ENCODE results near the gene FBXW8.
"Not testable (repeated sequence)": the region's sequence is repeated elsewhere in the genome, so short reads cannot be mapped to it uniquely, and the experiment has no call there.

FBXW8 gene

GRCh38 chr12:117050060-117050459 lies 139.3 kb downstream of the FBXW8 start:
- no peak overlapping the region for H3K27ac Mint-ChIP-seq
- H3K9me3 Mint-ChIP-seq: no peaks in the 10 kb centered on the region
- no peaks in the 10 kb centered on the region for H3K27me3 Mint-ChIP-seq
- peaks cover 44% of the 10 kb centered on the region for H3K4me1 Mint-ChIP-seq (ENCODE audit: low read depth)
- H3K36me3 Mint-ChIP-seq (ENCODE audit: low read depth): peaks cover 6% of the 10 kb centered on the region
- intact Hi-C loops (cut with micrococcal nuclease): no loop called here
- H3K4me3 Mint-ChIP-seq: no peak overlapping the region

- intact Hi-C loops (cut with micrococcal nuclease): no loop called here
- H3K4me3 Mint-ChIP-seq: no peak overlapping the region
- H3K36me3 Mint-ChIP-seq (ENCODE audit: low read depth): peaks cover 6% of the 10 kb centered on the region
- H3K4me1 Mint-ChIP-seq (ENCODE audit: low read depth): peaks cover 35% of the 10 kb centered on the region
- no peaks in the 10 kb centered on the region for H3K9me3 Mint-ChIP-seq
- no peak overlapping the region for H3K27ac Mint-ChIP-seq
- H3K27me3 Mint-ChIP-seq: no peaks in the 10 kb centered on the region
Measured at GRCh38 chr12:117051380-117051779, 140.6 kb downstream of the FBXW8 start.

- Mint-ChIP-seq H3K27ac (peak overlapping the region; percentile 49), H3K36me3 (ENCODE audit: low read depth) (peaks cover 6% of the 10 kb centered on the region), H3K9me3 (no peaks in the 10 kb centered on the region), H3K4me3 (no peak overlapping the region), H3K4me1 (ENCODE audit: low read depth) (peaks cover 39% of the 10 kb centered on the region), H3K27me3 (no peaks in the 10 kb centered on the region)
- intact Hi-C loops (cut with micrococcal nuclease): no loop called here
Measured at GRCh38 chr12:117052386-117053049, 141.8 kb downstream of the FBXW8 start.

GRCh38 chr12:117053050-117053400 lies 142.3 kb downstream of the FBXW8 start:
- Mint-ChIP-seq H3K9me3 (no peaks in the 10 kb centered on the region), H3K27ac (peak overlapping the region; percentile 49), H3K36me3 (ENCODE audit: low read depth) (peaks cover 5% of the 10 kb centered on the region), H3K4me3 (no peak overlapping the region), H3K4me1 (ENCODE audit: low read depth) (peaks cover 42% of the 10 kb centered on the region), H3K27me3 (no peaks in the 10 kb centered on the region)
- intact Hi-C loops (cut with micrococcal nuclease): no loop called here

- H3K27ac Mint-ChIP-seq: no peak overlapping the region
- no peaks in the 10 kb centered on the region for H3K9me3 Mint-ChIP-seq
Measured at GRCh38 chr12:117053597-117054201, 142.9 kb downstream of the FBXW8 start.

GRCh38 chr12:117054279-117054678 lies 143.5 kb downstream of the FBXW8 start:
- Mint-ChIP-seq H3K9me3 (no peaks in the 10 kb centered on the region), H3K4me1 (ENCODE audit: low read depth) (peaks cover 49% of the 10 kb centered on the region), H3K27me3 (no peaks in the 10 kb centered on the region), H3K4me3 (no peak overlapping the region), H3K27ac (no peak overlapping the region), H3K36me3 (ENCODE audit: low read depth) (no peaks in the 10 kb centered on the region)
- intact Hi-C loops (cut with micrococcal nuclease): no loop called here

More at GRCh38 chr12:117053597-117054201, 142.9 kb downstream of the FBXW8 start:
- no peaks in the 10 kb centered on the region for H3K27me3 Mint-ChIP-seq
- H3K36me3 Mint-ChIP-seq (ENCODE audit: low read depth): no peaks in the 10 kb centered on the region
- peaks cover 43% of the 10 kb centered on the region for H3K4me1 Mint-ChIP-seq (ENCODE audit: low read depth)
- H3K4me3 Mint-ChIP-seq: no peak overlapping the region
- intact Hi-C loops (cut with micrococcal nuclease): no loop called here

- intact Hi-C loops (cut with micrococcal nuclease); H3K36me3 Mint-ChIP-seq (ENCODE audit: low read depth); H3K9me3 Mint-ChIP-seq; H3K27ac Mint-ChIP-seq; H3K4me3 Mint-ChIP-seq; H3K27me3 Mint-ChIP-seq: not testable (repeated sequence)
- peaks cover 72% of the 10 kb centered on the region for H3K4me1 Mint-ChIP-seq (ENCODE audit: low read depth)
Measured at GRCh38 chr12:117057626-117058025, 146.9 kb downstream of the FBXW8 start.

- H3K4me1 Mint-ChIP-seq (ENCODE audit: low read depth): peaks cover 72% of the 10 kb centered on the region
- H3K27me3 Mint-ChIP-seq: peaks cover 1% of the 10 kb centered on the region
- intact Hi-C loops (cut with micrococcal nuclease): no loop called here
- H3K9me3 Mint-ChIP-seq: no peaks in the 10 kb centered on the region
- no peak overlapping the region for H3K27ac Mint-ChIP-seq
- no peaks in the 10 kb centered on the region for H3K36me3 Mint-ChIP-seq (ENCODE audit: low read depth)
- H3K4me3 Mint-ChIP-seq: no peak overlapping the region
Measured at GRCh38 chr12:117058442-117059072, 147.8 kb downstream of the FBXW8 start.

GRCh38 chr12:117059156-117059555 lies 148.4 kb downstream of the FBXW8 start:
- H3K4me3 Mint-ChIP-seq: no peak overlapping the region
- intact Hi-C loops (cut with micrococcal nuclease): no loop called here
- H3K4me1 Mint-ChIP-seq (ENCODE audit: low read depth): peaks cover 70% of the 10 kb centered on the region
- no peaks in the 10 kb centered on the region for H3K9me3 Mint-ChIP-seq
- no peaks in the 10 kb centered on the region for H3K36me3 Mint-ChIP-seq (ENCODE audit: low read depth)
- no peak overlapping the region for H3K27ac Mint-ChIP-seq
- H3K27me3 Mint-ChIP-seq: peaks cover 1% of the 10 kb centered on the region

- peaks cover 70% of the 10 kb centered on the region for H3K4me1 Mint-ChIP-seq (ENCODE audit: low read depth)
- no peak overlapping the region for H3K4me3 Mint-ChIP-seq
- peak overlapping the region; percentile 26 for H3K27ac Mint-ChIP-seq
- no peaks in the 10 kb centered on the region for H3K9me3 Mint-ChIP-seq
- peaks cover 1% of the 10 kb centered on the region for H3K27me3 Mint-ChIP-seq
- intact Hi-C loops (cut with micrococcal nuclease): loop anchor here (5.0 kb wide), 1 partner anchor 37 kb away; the partner anchor contains the start of gene TESC
- no peaks in the 10 kb centered on the region for H3K36me3 Mint-ChIP-seq (ENCODE audit: low read depth)
Measured at GRCh38 chr12:117060246-117060928, 149.6 kb downstream of the FBXW8 start.

- Mint-ChIP-seq H3K9me3 (no peaks in the 10 kb centered on the region), H3K4me3 (no peak overlapping the region), H3K27me3 (peaks cover 1% of the 10 kb centered on the region), H3K36me3 (ENCODE audit: low read depth) (no peaks in the 10 kb centered on the region), H3K4me1 (ENCODE audit: low read depth) (peaks cover 74% of the 10 kb centered on the region), H3K27ac (peak overlapping the region; percentile 26)
- intact Hi-C loops (cut with micrococcal nuclease): loop anchor here (5.0 kb wide), 1 partner anchor 36 kb away; the partner anchor contains the start of gene TESC
Measured at GRCh38 chr12:117060929-117061305, 150.2 kb downstream of the FBXW8 start.

GRCh38 chr12:117061555-117062079 lies 150.9 kb downstream of the FBXW8 start:
- Mint-ChIP-seq H3K27me3 (peaks cover 1% of the 10 kb centered on the region), H3K27ac (peak overlapping the region; percentile 26), H3K36me3 (ENCODE audit: low read depth) (no peaks in the 10 kb centered on the region), H3K9me3 (no peaks in the 10 kb centered on the region), H3K4me1 (ENCODE audit: low read depth) (peaks cover 80% of the 10 kb centered on the region), H3K4me3 (no peak overlapping the region)
- intact Hi-C loops (cut with micrococcal nuclease): loop anchor here (5.0 kb wide), 1 partner anchor 36 kb away; the partner anchor contains the start of gene TESC

GRCh38 chr12:117063162-117063911 lies 152.6 kb downstream of the FBXW8 start:
- Mint-ChIP-seq H3K9me3 (no peaks in the 10 kb centered on the region), H3K36me3 (ENCODE audit: low read depth) (no peaks in the 10 kb centered on the region), H3K4me3 (peak overlapping the region; percentile 45), H3K27me3 (peaks cover 1% of the 10 kb centered on the region), H3K4me1 (ENCODE audit: low read depth) (peaks cover 86% of the 10 kb centered on the region), H3K27ac (peak overlapping the region; percentile 79)
- intact Hi-C loops (cut with micrococcal nuclease): loop anchor here (5.0 kb wide), 1 partner anchor 34 kb away; the partner anchor contains the start of gene TESC
